Gastroesophageal sphincter (tissue), 4 donors: Measurements from ENCODE around the gene FBXL17. TPM values are rescaled to one million over a fixed set of nuclear protein-coding genes. Genes with fewer than 3 reads are reported as not detected.

Source experiments
- ATAC-seq: fragments of 150-250 bp; one replicate; pipeline ENCODE4 v1.9.1; 2016; ENCODE audit warnings: mild to moderate bottlenecking, moderate library complexity
- H3K27ac ChIP-seq, 4 donors: fragments of 200-600 bp; sonication (generic) in 3 of 4; 1 replicate in 3 of 4; 2 replicates in 1 of 4; pipeline ENCODE4 v1.5.1; 2016 to 2019
- H3K27me3 ChIP-seq: fragments of 200-600 bp; sonication (generic); one replicate; pipeline ENCODE4 v1.5.1; 2019
- H3K36me3 ChIP-seq, 2 donors: fragments of 200-600 bp; sonication (generic); one replicate each; pipeline ENCODE4 v1.5.1; 2019; ENCODE audit warnings: control low read depth in 1 of 2
- H3K4me1 ChIP-seq, 3 donors: fragments of 200-600 bp; sonication (generic); 1 replicate in 2 of 3; 2 replicates in 1 of 3; pipeline ENCODE4 v1.5.1; 2016 to 2019; ENCODE audit warnings: control low read depth in 2 of 3
- H3K4me3 ChIP-seq, 2 donors: fragments of 200-600 bp; sonication (generic); one replicate each; pipeline ENCODE4 v1.5.1; 2019; ENCODE audit warnings: mild to moderate bottlenecking in 1 of 2, moderate library complexity in 1 of 2
- H3K9me3 ChIP-seq, 3 donors: fragments of 200-600 bp; sonication (generic); one replicate each; pipeline ENCODE4 v1.5.1; 2017 to 2019; ENCODE audit warnings: control low read depth in 2 of 3
- EP300 ChIP-seq: sonication (generic); formaldehyde crosslinking; IDR thresholded peaks from one replicate; pipeline ENCODE4 v1.6.1; 2017; ENCODE audit warnings: antibody characterized with exemption, mild to moderate bottlenecking
- POLR2A ChIP-seq, 2 donors: fragments of 450-650 bp; IDR thresholded peaks; one replicate each; pipeline ENCODE4 v1.6.1; 2017; ENCODE audit warnings: antibody characterized with exemption in 2 of 2, mild to moderate bottlenecking in 2 of 2, moderate library complexity in 1 of 2
- POLR2AphosphoS5 ChIP-seq: sonication (generic); formaldehyde crosslinking; IDR thresholded peaks from one replicate; pipeline ENCODE4 v1.6.1; 2017; ENCODE audit warnings: antibody characterized with exemption
- whole genome bisulfite sequencing, 2 donors: methylation state at CpG; one replicate each; pipeline ENCODE4 v1.1.5; 2018; ENCODE audit warnings: low coverage in 1 of 2; 5-methylcytosine and 5-hydroxymethylcytosine counted together
- total RNA-seq, 4 donors: library from RNA; depleted of rRNA; stranded (reverse); fragments of >200 nt; gene quantifications; one replicate each; pipeline ENCODE4 v1.1.0, GENCODE V29; 2016
- TF ChIP-seq, protein P1 (sequence below), 4 experiments: fragments of 200-600 bp in 2 of 4; fragments of 450-650 bp in 2 of 4; sonication (generic) in 1 of 4; IDR thresholded peaks; one replicate each; pipeline ENCODE4 v1.5.1; 2017 to 2019; ENCODE audit warnings: antibody characterized with exemption in 4 of 4, mild to moderate bottlenecking in 2 of 4, moderate library complexity in 2 of 4

FBXL17 gene
- total RNA-seq, 4 donors from 2014 or later = 15.3 to 25.5 (median 21.7) TPM

GRCh38 chr5:108367679-108368334, 14.1 kb downstream of the FBXL17 start:
- no peak overlapping the region for H3K4me3 ChIP-seq
- no peak for ATAC-seq
- H3K9me3 ChIP-seq = peaks cover 0 to 8% (median 0%) of the 10 kb centered on the region in 3 donors
- peaks cover 0 to 4% of the 10 kb centered on the region in 2 donors for H3K36me3 ChIP-seq
- H3K4me1 ChIP-seq = peaks cover 0 to 14% (median 7%) of the 10 kb centered on the region in 3 donors
- H3K27ac ChIP-seq = no peak overlapping the region
- H3K27me3 ChIP-seq = no peaks in the 10 kb centered on the region
- TF ChIP-seq, protein P1, sequence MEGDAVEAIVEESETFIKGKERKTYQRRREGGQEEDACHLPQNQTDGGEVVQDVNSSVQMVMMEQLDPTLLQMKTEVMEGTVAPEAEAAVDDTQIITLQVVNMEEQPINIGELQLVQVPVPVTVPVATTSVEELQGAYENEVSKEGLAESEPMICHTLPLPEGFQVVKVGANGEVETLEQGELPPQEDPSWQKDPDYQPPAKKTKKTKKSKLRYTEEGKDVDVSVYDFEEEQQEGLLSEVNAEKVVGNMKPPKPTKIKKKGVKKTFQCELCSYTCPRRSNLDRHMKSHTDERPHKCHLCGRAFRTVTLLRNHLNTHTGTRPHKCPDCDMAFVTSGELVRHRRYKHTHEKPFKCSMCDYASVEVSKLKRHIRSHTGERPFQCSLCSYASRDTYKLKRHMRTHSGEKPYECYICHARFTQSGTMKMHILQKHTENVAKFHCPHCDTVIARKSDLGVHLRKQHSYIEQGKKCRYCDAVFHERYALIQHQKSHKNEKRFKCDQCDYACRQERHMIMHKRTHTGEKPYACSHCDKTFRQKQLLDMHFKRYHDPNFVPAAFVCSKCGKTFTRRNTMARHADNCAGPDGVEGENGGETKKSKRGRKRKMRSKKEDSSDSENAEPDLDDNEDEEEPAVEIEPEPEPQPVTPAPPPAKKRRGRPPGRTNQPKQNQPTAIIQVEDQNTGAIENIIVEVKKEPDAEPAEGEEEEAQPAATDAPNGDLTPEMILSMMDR (IDR thresholded peaks at IDR 0.05) = no peak
- no peak for TF ChIP-seq EP300
- no peak for TF ChIP-seq POLR2A (IDR thresholded peaks at IDR 0.05)
- no peak for TF ChIP-seq POLR2AphosphoS5
- WGBS, 2 donors = 84 to 88% methylated on average over 8 of the region's 8 CpGs

DNA sequence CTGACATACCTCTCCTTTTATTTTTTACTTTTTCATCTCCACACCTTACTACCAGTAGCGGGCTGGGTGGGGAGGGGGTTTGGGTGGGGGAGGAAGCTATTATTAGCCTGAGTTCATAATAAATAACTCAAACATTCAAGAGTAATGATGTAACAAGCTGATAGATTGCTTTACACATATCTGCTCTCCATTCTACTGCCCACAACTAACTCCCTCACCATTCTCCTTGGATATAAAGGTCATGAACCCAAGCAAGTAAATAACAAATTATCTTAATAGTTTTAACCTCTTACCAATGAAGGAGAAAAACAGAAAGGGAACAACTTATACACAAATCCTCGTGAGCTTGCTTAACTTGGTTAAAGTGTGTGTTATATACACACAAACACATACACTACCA, 15.4 kb downstream of the FBXL17 start:
- Histone ChIP-seq H3K27ac (peak overlapping the region in 2 of 4 donors; percentile 7 to 44), H3K4me1 (peaks cover 0 to 14% (median 7%) of the 10 kb centered on the region in 3 donors), H3K36me3 (peaks cover 0 to 4% of the 10 kb centered on the region in 2 donors), H3K27me3 (no peaks in the 10 kb centered on the region), H3K9me3 (no peaks in the 10 kb centered on the region), H3K4me3 (no peak overlapping the region)
- 18 to 49% methylated on average over 2 of the region's 2 CpGs for WGBS, 2 donors
- no peak for ATAC-seq
- TF ChIP-seq POLR2AphosphoS5 = no peak
- TF ChIP-seq POLR2A (IDR thresholded peaks at IDR 0.05) = no peak

GRCh38 chr5:108361771-108362170, 20.1 kb downstream of the FBXL17 start:
- WGBS, 2 donors = 53 to 60% methylated on average over 2 of the region's 2 CpGs
- ATAC-seq = no peak
- Histone ChIP-seq H3K4me3 (no peak overlapping the region), H3K36me3 (peaks cover 0 to 4% of the 10 kb centered on the region in 2 donors), H3K4me1 (peaks cover 0 to 9% (median 3%) of the 10 kb centered on the region in 3 donors), H3K9me3 (no peaks in the 10 kb centered on the region), H3K27ac (no peak overlapping the region), H3K27me3 (no peaks in the 10 kb centered on the region)
- TF ChIP-seq EP300 (no peak), POLR2A (IDR thresholded peaks at IDR 0.05) (no peak), POLR2AphosphoS5 (no peak)
- TF ChIP-seq, protein P1 (IDR thresholded peaks at IDR 0.05) = no peak

DNA sequence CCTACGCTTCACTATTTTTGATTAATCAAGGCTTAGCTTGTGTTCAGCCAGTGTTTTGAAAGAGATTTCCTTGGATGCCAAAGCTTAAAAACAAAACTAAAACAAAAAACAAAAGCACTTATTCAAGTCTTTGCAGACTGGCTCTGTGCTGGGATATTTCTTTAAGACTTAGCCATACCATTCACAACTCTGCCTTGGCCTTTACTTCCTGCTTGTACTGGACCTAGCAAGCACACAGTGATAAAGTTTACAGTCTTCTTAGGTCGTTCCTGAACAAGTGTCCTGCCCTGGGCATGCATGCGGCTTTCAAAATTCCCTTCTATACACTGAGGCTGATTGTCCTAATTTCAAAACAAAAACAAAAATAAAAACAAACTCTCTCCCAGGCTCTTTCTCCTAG, 20.7 kb downstream of the FBXL17 start:
- WGBS, 2 donors = 82 to 86% methylated on average over 1 to 3 of the region's 3 CpGs
- Histone ChIP-seq H3K36me3 (peaks cover 0 to 4% of the 10 kb centered on the region in 2 donors), H3K27ac (no peak overlapping the region), H3K27me3 (no peaks in the 10 kb centered on the region), H3K9me3 (no peaks in the 10 kb centered on the region), H3K4me3 (no peak overlapping the region), H3K4me1 (peaks cover 0 to 4% (median 0%) of the 10 kb centered on the region in 3 donors)
- ATAC-seq = no peak
- TF ChIP-seq, protein P1 (IDR thresholded peaks at IDR 0.05) = no peak
- no peak for TF ChIP-seq POLR2AphosphoS5

DNA sequence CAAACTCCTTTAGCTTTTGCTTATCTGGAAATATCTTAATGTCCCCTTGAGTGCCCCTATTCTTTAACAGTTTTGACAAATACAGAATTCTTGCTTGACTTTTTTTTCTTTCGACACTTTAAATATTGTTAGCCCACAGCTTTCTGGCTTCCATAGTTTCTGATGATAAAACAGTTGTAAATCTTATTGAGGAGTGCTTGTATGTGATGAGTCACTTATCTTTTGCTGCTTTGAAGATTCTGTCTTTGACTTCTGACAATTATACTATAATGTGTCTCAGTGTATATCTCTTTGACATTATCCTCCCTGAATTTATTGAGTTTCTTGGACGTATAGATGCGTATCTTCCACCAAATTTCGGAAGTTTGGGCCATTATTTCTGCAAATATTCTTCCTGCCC, 21.6 kb downstream of the FBXL17 start:
- Histone ChIP-seq H3K27me3 (no peaks in the 10 kb centered on the region), H3K36me3 (peaks cover 0 to 4% of the 10 kb centered on the region in 2 donors), H3K4me1 (no peaks in the 10 kb centered on the region), H3K4me3 (no peak overlapping the region), H3K9me3 (no peaks in the 10 kb centered on the region), H3K27ac (no peak overlapping the region)
- TF ChIP-seq POLR2AphosphoS5 (no peak), EP300 (no peak), POLR2A (IDR thresholded peaks at IDR 0.05) (no peak)
- TF ChIP-seq, protein P1 (IDR thresholded peaks at IDR 0.05) = no peak
- no peak for ATAC-seq
- WGBS, 2 donors = 96 to 100% methylated on average over 4 of the region's 4 CpGs
